ENCODE results near the gene AMZ1. TPM values are rescaled to one million over a fixed set of nuclear protein-coding genes. Genes with fewer than 3 reads are reported as not detected.
"Not testable (repeated sequence)": the region's sequence is repeated elsewhere in the genome, so short reads cannot be mapped to it uniquely, and the experiment has no call there.

AMZ1 gene
- total RNA-seq, 2 donors from 2014 or later: 0.62 TPM; not detected in 1

DNA sequence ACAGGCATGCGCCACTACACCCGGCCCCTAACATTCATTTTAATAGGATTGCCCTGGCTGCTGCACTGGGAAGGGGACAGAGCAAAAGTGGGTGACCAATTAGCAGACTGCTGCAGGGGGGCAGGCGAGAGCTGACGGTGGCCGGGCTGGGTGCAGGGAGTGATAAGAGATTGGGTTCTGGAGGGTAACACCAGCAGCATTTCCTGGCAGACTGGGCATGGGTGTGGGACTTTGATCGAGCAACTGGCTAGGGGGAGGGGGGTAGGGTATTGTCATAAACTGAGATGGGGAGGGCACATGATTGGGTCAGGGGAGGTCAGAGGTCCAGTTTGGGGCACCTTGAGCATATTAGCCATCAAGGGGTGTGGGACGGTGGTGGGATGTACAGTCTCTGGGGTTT is 20.2 kb upstream of the AMZ1 start:
- TF ChIP-seq POLR2AphosphoS5 (IDR thresholded peaks at IDR 0.05) (no peak), POLR2A (IDR thresholded peaks at IDR 0.05) (no peak)
- TF ChIP-seq, protein P1, sequence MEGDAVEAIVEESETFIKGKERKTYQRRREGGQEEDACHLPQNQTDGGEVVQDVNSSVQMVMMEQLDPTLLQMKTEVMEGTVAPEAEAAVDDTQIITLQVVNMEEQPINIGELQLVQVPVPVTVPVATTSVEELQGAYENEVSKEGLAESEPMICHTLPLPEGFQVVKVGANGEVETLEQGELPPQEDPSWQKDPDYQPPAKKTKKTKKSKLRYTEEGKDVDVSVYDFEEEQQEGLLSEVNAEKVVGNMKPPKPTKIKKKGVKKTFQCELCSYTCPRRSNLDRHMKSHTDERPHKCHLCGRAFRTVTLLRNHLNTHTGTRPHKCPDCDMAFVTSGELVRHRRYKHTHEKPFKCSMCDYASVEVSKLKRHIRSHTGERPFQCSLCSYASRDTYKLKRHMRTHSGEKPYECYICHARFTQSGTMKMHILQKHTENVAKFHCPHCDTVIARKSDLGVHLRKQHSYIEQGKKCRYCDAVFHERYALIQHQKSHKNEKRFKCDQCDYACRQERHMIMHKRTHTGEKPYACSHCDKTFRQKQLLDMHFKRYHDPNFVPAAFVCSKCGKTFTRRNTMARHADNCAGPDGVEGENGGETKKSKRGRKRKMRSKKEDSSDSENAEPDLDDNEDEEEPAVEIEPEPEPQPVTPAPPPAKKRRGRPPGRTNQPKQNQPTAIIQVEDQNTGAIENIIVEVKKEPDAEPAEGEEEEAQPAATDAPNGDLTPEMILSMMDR (IDR thresholded peaks at IDR 0.05): no peak
- Histone ChIP-seq H3K4me3 (no peak overlapping the region), H3K36me3 (no peaks in the 10 kb centered on the region), H3K9me3 (no peaks in the 10 kb centered on the region), H3K4me1 (replicated peaks) (no peaks in the 10 kb centered on the region), H3K27ac (no peak overlapping the region), H3K27me3 (replicated peaks; ENCODE audit: insufficient read depth) (no peaks in the 10 kb centered on the region)
- intact Hi-C loops (cut with DNase I): no loop called here
- no peak for DNase-seq (ENCODE audit: low spot score)
- WGBS: 70% methylated on average over 7 of the region's 7 CpGs

DNA sequence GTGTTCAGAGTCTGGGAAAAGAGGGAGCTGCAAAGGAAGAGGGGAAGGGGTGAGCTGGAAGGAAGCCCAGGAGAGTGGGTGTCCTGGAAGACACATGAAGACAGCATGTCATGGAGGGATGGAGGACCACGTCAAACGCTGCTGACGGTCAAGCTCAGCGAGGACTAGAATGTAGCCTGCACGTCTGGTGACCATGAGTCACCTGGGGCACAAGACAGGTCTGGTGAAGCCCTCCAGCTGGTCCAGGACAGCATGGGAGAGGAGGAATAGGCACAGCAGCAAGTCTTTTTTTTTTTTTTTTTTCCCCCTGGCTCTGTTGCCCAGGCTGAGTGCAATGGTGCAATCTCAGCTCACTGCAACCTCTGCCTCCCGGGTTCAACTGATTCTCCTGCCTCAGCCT is 19.6 kb upstream of the AMZ1 start:
- no peaks in the 10 kb centered on the region for H3K4me1 ChIP-seq (replicated peaks)
- H3K9me3 ChIP-seq: no peaks in the 10 kb centered on the region
- no peaks in the 10 kb centered on the region for H3K36me3 ChIP-seq
- no peaks in the 10 kb centered on the region for H3K27me3 ChIP-seq (replicated peaks; ENCODE audit: insufficient read depth)
- intact Hi-C loops (cut with DNase I): no loop called here
- no peak for DNase-seq (ENCODE audit: low spot score)
- H3K4me3 ChIP-seq: no peak overlapping the region
- no peak for TF ChIP-seq POLR2A (IDR thresholded peaks at IDR 0.05)
- no peak for TF ChIP-seq POLR2AphosphoS5 (IDR thresholded peaks at IDR 0.05)
- TF ChIP-seq, protein P1 (IDR thresholded peaks at IDR 0.05): no peak
- no peak overlapping the region for H3K27ac ChIP-seq
- 42% methylated on average over 6 of the region's 6 CpGs for WGBS

DNA sequence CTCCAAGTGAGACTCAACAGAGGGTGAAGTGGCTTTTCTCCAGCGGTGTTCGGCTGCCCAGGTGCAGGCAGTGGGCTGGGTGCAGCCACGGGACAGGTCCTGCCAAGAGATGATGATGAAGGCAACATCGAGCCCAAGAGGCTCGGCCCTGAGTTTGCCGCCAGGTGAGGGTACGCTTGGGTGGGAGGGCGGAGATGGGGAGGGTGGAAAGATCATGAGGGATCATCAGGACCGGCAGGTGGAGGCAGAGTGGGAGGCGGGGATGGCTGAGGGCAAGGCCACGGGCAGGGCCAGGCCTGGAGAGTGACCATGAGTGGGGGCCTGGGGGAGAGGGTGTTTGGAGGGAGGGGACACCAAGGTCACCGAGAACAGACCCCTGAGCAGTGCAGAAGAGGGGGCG is 17.8 kb upstream of the AMZ1 start:
- no peaks in the 10 kb centered on the region for H3K36me3 ChIP-seq
- intact Hi-C loops (cut with DNase I): no loop called here
- H3K4me1 ChIP-seq (replicated peaks): no peaks in the 10 kb centered on the region
- DNase-seq (ENCODE audit: low spot score): no peak
- TF ChIP-seq, protein P1 (IDR thresholded peaks at IDR 0.05): no peak
- TF ChIP-seq POLR2AphosphoS5 (IDR thresholded peaks at IDR 0.05): no peak
- H3K27me3 ChIP-seq (replicated peaks; ENCODE audit: insufficient read depth): no peaks in the 10 kb centered on the region
- 83% methylated on average over 13 of the region's 13 CpGs for WGBS
- no peaks in the 10 kb centered on the region for H3K9me3 ChIP-seq
- H3K27ac ChIP-seq: no peak overlapping the region
- H3K4me3 ChIP-seq: no peak overlapping the region

DNA sequence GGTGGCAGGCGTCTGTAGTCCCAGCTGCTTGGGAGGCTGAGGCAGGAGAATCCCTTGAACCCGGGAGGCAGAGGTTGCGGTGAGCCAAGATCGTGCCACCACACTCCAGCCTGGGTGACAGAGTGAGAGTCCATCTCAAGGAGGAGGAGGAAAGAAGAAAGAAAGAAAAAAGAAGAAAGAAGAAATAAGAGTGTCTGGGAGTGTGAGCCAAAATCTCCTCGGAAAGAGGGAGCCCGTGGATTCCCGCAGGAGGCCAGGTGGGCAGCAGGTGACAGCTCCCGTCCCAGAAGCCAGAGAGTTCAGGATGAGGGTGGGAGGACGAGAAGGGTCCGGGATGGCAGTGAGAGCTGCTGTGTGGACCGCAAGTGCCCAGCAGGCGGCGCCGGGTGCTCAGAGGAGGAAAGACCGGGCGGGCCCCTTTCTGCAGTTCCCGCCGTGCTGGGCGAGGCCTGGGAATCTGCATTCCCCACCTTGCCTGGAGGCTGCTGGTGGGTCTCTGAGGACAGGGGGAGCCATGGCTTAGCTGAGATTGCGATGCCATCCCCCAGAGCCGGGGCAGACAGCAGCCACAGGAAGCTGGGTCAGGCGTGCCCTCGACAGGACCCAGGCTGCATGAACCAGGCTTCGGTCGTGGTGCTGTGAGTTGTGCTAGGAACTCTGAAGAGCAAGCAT is 17.1 kb upstream of the AMZ1 start:
- Histone ChIP-seq H3K36me3 (no peaks in the 10 kb centered on the region), H3K27ac (no peak overlapping the region), H3K27me3 (replicated peaks; ENCODE audit: insufficient read depth) (no peaks in the 10 kb centered on the region), H3K9me3 (no peaks in the 10 kb centered on the region), H3K4me1 (replicated peaks) (no peaks in the 10 kb centered on the region), H3K4me3 (no peak overlapping the region)
- peak; percentile 42 for DNase-seq (ENCODE audit: low spot score)
- intact Hi-C loops (cut with DNase I): no loop called here
- WGBS: 30% methylated on average over 25 of the region's 25 CpGs
- TF ChIP-seq POLR2AphosphoS5 (IDR thresholded peaks at IDR 0.05): no peak
- TF ChIP-seq, protein P1 (IDR thresholded peaks at IDR 0.05): peak; percentile 57 to 79 (median 64)

DNA sequence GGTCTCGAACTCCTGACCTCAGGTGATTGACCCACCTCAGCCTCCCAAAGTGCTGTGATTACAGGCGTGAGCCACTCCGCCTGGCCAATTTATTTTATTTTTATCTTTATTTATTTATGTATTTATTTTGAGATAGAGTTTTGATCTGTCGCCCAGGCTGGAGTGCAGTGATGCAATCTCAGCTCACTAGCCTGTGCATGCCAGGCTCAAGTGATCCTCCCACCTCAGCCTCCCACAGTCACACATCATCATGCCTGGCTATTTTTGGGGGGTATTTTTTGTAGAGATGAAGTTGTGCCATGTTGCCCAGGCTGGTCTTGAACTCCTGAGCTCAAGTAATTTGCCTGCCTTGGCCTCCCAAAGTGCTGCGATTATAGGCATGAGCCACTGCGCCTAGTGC is 14.8 kb upstream of the AMZ1 start:
- intact Hi-C loops (cut with DNase I); H3K27ac ChIP-seq; H3K27me3 ChIP-seq (replicated peaks; ENCODE audit: insufficient read depth); H3K9me3 ChIP-seq; H3K36me3 ChIP-seq; DNase-seq (ENCODE audit: low spot score); H3K4me1 ChIP-seq (replicated peaks); H3K4me3 ChIP-seq: not testable (repeated sequence)
- WGBS: 76% methylated on average over 5 of the region's 6 CpGs

Measured in prostate gland (tissue), 2 donors.